Forelimb muscle (tissue), 1 donor: Measurements from ENCODE around the gene SULT4A1. TPM values are rescaled to one million over a fixed set of nuclear protein-coding genes. Genes with fewer than 3 reads are reported as not detected.

Experiments
- DNase-seq: peaks from one replicate; pipeline ENCODE4 v3.0.0-alpha.2; 2013; ENCODE audit warnings: low read depth
- polyA plus RNA-seq: library from polyadenylated mRNA; unstranded; fragments of 120-200 nt; gene quantifications from one replicate; pipeline ENCODE4 v1.2.1, GENCODE V29; 2013; ENCODE audit not compliant: insufficient read length

Gene SULT4A1
- polyA plus RNA-seq, 1 donor: 2.5 TPM

DNA sequence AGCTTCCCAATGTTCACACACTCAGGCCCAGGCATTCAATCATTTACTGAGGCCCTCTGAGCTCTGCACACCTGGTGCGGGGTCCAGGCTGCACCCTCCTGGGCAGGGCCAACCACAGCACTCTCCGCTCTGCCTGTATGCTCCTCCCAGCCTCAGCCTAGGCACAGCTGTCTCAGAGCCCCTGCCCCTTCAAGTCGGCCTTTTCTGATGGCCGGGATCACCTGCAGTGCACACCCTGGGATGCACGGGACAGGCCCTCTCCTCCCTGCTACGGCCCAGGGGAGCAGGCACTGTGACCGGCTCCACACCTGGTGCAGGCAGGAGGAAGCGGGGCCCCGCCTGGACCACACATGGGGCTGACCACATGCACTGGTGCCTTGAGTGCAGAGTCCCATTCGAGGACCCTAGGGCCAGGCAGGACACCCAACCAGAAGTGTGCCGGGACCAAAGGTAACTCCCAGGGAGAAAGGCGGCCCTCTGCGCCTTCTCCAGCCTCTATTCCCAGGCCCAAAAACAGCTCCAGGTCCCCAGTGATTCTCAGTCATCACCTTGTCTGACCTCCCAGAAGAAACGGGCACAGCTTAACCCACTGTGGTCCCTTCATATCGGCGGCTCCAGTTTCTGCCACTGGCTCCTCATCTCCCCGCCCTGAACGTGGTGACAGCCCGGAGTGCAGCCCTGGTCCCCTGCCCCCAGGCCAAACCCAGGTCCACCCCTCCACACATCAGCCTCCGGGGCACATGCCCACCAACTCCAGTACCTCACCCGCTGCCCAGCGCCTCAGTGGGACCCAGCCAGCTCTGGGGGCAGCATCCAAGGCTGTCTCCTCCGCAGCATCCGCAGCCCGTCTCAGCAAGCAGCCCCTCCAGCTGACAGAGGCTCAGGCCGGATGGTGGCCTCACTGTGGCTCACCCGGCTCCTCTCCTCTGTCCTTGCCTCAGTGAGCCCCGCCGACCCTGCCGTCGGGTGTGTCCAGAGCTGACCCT lies 17.5 kb downstream of the SULT4A1 start:
- no peak for DNase-seq

DNA sequence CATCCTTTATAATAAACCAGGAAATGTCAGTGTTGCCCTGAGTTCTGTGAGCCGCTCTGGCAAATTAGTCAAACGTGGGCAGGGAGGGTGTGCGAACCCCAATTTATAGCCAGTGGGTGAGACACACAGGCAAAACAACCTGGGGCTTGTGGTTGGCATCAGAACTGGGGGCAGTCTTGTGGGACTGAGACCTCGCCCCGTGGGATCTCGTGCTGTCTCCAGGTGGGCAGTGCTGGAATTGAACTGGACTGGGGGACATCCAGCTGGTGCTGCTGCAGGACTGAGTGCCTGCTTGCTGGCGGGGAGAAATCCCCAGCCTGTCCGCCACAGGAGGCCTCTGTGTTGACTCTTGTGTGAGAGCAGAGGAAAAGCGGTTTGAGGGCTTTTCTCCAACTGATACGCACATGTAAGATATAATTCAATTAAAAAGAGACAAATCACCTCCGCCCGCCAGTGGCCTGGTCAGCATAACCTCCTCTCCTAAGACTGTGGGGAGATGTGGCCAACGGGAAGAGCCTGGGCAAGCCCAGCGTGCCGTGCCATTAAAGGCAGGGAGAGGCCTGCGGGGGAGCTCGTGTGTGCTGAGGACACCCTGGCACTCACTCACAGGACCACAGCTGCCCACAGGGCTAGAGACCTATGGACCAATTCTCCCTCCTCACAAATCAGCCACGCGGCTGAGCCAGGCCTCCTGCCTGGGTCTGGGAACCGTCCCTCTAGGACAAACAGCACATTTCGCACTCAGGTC lies 18.4 kb downstream of the SULT4A1 start:
- no peak for DNase-seq

DNA sequence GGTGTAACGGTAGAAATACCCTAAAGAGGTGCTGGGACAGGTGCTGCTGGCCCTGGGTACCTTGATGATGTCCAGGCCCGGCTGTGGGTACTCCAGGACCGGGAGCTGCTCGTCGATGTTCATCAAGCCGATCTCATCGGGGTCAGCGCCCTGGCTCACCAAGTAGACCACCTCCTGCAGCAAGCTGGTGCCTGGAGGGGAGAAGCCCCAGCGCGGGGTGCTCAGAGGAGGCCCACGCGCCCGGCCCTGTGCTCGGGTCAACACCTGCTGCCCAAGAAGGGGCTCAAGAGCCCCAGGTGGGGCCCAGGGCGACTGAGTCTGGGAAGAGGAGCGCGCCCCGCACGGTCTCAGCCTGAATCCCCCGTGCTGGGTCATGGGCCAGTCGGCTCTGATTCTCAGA lies 20.6 kb downstream of the SULT4A1 start:
- no peak for DNase-seq

DNA sequence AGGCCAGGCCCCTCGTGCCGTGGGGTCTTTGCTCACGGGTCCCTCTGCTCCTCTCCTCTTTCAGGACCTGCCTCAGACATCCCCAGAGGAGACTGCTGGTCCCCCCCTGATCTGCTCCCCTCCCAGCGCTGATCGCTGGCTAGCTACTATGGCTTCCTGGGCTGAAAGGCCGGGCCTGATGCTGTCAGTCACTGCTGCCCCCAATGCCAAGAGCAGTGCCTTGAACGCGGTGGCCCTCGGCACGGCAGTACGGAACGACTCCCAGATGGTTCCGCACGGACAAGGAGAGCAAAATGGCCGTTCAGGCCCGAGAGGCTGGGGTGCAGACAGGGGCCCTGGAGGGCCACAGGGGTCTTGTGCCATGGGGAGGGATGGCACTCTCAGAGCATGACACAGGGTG lies 21.5 kb downstream of the SULT4A1 start:
- DNase-seq: no peak

DNA sequence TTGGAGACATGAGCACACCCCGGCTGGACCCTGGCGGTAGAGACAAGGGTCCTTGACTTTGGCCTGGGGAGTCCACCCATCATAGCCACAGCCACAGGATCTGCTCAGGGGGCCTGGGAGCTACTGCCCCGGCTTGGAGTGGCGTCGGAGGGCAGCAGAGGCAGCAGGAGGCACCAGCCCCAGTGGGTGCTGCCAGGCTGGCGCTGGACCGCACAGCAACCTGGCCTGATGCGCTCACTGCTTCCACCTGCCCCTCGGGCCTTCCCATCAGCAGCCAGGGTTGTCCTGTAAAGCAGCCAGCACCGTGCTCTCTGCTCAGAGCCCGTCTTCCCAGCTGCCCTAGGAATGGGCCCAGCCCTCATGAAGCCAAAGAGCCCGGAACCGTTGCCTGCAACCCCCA lies 21.9 kb downstream of the SULT4A1 start:
- no peak for DNase-seq

DNA sequence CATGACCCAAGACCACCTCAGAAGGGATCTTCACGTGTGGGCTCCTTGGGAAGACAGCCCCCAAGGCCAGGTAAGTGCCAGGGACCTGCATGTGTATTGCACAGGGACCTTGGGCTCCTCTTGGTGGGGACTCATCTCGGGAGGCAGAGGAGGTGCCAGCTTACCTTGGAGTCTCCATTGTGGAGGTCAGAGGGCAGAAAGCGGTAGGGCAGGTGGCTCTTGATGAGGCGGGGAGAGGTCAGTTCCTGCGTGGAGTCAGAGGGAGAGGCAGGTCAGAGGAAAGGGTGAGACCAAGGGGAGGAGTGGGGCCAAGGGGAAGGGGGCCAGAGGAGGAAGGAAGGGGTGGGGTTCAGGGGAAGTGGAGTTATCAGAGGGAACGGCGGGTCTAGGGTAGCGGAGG lies 22.5 kb downstream of the SULT4A1 start:
- DNase-seq: no peak

DNA sequence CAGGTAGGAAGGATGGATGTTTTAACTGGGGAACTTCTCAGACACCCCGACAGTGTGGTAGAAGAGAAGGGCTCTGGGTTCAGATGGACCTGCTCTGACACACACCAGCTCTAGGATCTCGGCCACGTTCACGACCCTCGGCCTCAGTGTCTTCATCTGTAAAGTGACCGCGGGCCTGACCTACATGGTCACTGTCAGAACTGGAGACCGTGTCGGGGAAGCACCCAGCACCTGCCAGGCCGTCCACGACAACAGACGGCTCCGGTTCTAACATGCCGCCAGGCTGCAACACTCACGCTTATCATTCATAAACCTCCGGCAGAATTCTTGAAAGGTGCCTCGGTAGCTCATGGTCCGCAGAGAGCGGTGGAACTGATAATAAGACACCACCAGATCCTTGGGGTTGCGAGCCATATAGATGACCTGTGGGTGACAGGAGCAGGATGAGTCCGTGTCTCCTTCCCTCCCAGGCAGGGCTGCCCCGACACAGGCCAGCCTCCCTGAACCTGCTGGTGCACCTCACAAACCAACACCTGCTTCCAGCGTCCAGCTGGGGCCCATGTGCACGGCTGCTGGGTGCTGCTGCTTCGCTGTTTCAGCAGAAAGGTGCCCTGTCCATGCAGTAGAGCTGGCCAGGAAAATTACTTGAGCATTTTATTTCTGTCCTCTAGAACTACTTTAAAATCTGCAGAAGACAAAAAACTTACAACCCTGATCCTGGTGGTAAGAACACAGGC lies 23.6 kb downstream of the SULT4A1 start:
- DNase-seq: no peak

DNA sequence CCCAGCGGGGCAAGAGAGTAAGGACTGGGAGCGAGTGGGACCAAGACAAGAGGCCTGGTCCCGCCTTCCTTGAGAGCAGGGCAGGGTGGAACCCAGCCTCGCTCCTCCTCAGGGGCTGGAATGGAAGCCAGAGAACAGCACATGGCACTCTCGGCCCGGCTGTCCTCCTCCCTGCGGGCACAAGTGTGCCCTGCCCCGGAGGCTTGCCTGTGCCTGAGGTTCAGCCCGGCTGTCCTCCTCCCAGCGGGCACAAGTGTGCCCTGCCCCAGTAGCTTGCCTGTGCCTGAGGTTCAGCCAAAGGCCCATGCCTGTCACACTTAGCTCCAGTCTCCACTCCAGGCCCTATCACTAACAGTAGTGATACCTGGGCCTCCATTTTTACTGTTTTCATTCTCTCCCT lies 24.2 kb downstream of the SULT4A1 start:
- DNase-seq: no peak

DNA sequence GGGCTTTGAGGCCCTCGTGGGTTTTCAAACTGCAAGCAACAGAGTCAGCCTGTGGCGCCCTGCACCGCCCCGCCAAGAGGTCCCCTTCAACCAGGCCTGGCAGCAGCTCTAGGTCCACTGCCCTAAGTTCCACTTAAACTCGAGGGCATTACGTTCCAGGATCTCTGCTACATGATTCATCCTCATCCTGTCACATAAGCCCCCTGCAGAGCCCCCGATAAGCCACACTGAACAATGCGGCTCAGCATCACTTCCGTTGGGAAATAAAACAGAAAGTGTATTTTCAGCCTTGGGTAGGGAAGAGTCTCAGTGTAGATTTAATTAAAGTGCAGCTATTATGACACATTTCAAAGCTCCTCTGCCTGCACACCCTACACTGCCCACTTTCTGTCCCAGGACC lies 24.6 kb downstream of the SULT4A1 start:
- DNase-seq: no peak

DNA sequence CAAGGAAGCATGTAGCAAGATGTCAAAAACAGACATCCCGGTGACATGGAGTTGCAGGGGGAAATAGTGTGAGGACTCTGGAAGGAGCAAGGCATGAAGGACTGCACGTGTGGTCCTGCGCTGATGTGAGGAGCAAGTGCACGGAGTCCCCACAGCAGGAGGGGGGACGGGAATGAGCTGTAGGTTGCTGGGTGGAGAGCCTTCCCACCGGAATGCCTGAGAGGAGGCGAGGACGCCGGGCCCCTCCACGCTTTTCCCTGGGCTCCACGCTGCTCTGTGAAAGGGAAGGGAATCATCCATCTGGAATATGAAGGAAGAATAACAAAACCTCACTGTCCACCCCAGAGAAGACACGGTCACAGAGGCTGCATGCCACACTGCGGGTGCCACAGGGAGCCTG lies 26.6 kb downstream of the SULT4A1 start:
- no peak for DNase-seq

DNA sequence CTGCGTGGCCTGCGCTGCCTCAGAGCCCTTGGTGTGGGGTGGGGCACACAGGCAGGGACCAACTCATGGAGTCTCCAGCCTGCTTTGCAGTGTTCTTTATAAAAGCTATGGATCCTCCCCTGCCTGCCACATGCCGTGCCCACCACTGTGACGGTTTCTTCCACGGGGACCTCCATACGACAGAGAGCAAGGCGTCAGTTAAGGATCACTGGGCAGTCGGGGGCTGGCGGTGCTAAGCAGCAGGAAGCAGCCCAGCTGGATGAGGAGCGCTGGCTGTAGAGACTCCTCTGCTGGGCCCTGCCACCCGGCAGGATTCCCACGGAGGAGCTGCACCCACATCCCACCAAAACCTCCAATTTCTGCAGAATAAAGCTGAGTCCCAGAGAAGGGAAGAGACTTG lies 27.1 kb downstream of the SULT4A1 start:
- DNase-seq: no peak

DNA sequence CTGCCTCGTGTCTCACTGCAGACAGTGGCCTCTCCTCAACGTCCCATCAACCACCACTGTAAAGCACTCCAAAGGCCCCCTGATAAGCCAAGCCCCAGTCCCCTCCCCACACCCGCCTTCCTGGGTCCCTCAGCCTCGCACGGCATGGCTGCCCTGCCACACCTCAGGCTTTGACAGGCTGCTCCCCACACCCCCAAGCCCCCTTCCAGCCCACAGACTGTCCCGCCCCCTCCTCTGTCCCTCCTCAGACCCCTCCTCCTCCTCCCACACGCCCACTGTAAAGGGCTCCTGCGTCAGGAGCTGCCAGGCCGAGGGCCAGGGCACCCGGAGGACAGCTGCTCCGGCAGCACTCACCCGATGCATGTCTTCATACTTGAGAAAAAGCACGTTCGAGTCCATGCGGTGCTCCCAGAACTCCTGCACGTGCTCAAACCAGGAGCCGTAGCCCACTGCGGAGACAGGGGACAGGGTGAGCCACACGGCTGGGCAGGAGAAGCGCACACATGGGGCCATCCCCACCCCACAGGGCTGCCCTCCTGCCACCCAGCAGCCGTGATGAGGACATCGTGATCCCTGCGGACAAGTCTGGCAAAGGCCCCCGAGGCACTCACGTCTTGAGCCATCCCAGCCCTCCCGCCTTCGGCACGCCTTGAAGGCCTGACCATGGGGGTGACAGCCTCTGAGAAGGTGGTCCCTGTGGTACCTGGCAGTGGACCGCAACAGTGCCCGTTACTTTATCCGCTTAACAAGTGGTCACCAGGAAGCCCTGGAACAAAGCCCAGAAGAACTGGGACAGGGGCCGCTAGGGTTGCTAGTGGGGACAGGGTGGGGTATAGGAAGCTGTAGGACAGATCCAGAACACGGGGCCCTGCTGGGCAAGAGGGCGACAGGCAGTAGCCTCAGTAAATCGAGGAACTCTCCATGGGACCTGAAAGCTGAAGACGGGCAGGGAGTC lies 28.8 kb downstream of the SULT4A1 start:
- no peak for DNase-seq

DNA sequence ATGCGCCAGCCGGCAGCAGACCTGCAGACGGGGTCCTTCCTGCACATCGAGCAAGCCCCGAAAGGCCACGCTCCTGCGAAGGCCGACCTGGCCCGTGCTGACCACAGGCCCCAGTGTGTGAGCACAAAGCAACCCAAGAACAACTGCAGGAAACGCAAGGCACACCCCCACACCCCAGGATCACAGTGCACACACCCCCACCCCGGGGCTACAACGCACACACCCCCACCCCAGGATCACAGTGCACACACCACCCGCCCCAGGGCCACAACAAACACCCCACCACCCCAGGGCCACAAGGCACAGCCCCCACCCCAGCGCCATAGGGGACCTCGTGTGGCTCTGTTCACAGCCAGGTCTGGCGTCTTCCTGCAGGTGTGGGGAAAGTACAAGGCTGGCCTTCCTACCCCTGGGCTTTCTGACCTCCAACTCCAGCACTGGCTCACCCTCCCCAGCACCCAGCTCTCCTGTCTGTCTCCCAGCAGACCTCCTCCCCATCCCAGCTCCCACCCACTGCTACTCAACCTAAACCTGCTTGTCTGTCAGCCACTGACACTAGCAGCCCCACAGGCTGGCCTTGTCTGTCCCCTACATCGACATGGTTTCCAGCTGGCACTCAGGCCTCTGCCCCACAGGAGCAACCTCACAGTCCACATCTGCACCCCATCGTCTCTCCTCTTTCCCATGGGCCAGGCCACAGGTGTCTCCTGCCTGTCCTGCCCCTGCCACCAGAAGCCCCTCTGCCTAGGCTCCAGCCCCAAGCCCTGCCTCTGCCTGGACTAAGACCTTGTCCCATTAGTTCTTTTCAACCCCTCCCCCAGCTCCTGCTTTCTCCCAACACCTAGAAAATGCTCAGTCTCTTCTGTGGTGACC lies 29.7 kb downstream of the SULT4A1 start:
- no peak for DNase-seq

DNA sequence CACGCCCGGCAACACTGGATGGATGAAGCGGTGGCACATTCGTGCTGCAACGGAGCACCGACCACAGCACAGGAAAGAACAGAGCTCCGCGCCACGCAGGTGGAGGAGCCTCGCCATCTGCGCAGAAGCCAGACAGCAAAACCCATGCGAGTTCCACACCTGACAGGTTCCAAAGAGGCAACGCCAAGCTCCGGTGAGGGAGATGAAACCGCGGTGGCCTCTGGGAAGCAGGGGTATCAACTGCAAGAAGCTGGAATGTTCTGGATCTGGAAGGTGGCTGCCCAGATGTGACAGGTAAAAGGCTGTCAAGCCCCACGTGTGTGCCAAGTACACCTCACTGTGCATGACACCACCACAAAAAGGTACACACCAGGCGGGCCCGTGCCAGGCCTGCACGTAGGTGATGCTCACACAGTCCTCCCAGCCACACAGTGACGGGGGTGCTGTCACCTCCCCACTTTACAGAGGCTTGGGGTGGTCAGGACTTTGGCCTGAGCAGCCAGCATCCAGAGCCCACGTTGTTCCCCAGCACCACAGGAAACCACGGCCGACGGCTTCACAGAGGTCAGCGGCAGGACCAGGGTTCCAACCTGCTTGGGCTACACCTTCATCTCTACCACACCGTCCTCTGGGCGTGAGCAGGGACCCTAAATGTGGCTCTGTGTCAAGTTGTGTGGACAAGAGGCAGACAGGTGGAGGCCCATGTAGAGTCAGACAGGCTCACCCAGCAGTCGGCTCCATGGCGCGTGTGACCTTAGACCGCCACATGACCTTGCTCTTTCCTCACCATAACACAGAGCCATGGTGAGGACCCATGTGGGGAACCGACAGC lies 30.5 kb downstream of the SULT4A1 start:
- no peak for DNase-seq

DNA sequence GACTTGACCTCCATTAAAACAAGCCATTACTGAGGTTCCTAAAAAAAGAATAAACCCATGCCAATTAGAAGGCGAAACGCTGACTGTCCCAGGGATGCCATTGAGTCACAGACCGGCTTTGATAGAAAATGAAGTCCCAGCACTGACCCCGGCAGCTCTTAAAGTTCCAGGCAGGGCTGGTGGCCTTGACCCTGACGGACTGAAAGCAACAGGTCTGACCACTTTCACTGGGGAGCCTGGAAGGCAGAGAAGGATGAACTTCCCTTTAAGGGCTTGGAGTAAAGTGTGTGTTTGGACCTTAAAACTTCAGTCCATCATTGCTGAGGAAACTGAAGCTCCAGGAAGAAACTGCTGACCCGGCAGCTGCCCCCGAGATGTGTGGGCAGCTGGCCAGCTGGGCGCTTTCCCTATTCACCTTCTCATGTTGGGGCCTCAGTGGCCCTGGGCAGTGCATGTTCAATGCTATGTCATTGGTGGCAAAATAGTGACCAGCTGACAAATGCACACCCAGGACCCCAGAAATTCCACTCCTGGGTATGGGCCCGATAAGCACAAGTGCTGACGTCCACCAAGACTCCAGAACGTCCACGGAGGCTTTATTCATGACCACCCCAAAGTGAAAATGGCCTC lies 31.3 kb downstream of the SULT4A1 start:
- no peak for DNase-seq

DNA sequence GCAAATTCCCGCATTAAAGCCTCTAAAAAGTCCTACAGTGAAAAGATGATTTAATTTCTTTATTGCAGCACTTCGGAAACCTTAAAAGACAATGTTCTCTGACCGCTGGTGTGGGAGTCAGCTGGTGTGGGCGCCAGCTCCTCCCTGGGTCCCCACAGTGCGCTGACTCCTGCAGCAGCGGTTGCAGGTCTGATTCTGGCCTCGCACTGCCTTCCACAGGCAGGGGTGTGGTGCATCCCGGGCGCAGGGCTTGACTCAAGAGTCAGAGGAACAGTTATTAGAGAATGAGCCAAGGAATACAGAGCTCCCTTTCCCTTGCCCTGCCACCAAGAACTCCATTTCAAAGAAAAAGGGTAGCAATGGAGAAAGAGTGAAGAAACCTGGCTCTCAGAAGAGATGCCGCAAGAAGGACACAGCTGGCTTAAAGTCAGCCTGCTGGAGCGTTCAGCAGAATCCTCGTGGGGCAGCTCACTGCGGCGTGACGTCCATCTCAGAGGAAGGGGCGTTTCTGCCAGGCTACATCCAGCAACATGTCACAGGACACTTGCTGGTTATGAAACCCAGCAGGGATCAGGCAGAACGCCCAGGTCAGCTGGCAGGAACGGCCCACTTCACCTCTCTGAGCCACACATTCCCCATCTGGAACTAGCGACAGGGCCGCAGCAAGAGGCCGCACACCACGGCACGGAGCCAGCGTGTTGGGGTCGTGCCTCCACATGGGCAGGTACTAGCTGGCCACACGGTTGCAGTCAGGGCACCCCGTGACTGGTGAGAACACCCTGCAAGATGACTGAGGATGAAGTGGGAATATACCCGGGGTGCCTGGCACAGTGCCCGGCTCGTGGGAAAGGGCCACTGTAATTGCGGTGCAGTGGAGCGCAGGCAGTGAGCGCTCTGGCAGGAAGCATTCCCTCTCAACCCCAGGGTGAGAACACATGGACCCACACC lies 32.1 kb downstream of the SULT4A1 start:
- no peak for DNase-seq

DNA sequence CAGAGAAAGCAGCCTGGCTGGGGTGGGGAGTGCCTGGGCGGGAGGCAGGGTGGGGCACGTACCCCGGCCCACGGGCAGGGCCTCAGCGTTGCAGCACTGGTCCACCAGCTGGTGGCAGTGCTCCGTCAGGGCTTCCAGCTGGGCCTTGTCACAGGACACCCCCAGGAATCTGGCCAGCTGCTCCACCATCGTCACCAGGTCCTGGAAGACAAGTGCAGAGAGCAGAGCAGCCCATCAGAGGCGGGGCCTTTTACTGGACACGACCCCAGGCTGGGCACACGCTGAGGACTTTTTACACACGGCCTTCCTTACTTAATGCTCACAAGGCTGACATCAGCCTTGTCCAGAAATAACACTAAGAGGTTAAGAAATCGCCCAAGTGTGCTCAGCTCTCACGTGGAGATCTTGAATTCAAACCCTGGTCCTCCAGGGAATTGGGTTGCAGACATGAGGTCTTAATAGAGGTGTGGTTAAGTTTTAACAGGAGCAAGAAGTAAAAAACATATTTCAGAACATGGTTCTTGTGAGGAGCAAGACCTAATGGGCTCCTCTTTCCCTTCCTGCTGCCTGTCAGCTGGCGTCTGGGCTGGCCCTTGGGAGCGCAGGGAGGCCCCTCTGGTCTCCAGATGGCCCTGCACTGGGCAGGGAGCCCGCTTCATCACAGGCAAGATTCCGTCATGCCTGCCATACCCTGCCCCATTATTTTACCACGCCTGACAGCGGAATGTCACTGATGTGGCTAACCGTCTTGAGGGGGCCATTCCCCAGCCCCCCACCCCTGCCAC lies 33.1 kb downstream of the SULT4A1 start:
- DNase-seq: no peak
